HL-60 (cell line): ENCODE results near the gene SPIB.

ENCODE experiments used
- DNase-seq, 2 experiments: peaks; one replicate each; pipeline ENCODE4 v3.0.0-alpha.2; 2010 to 2020; ENCODE audit warnings: low read depth in 1 of 2, low spot score in 1 of 2
- H3K27ac ChIP-seq: fragments of 250-450 bp; sonication (Bioruptor Pico); replicated peaks from 2 replicates; pipeline ENCODE4 v1.5.1; 2020; ENCODE audit warnings: mild to moderate bottlenecking, moderate library complexity
- H3K27me3 ChIP-seq: fragments of 250-450 bp; sonication (Bioruptor Pico); 2 replicates; pipeline ENCODE4 v1.5.1; 2021; ENCODE audit warnings: mild to moderate bottlenecking, moderate library complexity; ENCODE audit not compliant: insufficient read depth, poor library complexity, severe bottlenecking
- H3K4me3 ChIP-seq: replicated peaks from 2 replicates; pipeline ENCODE4 v1.5.1; 2011; ENCODE audit warnings: mild to moderate bottlenecking, control low read depth, low read length; ENCODE audit not compliant: insufficient read depth
- GABPA ChIP-seq: IDR thresholded peaks from 2 replicates; pipeline ENCODE4 v1.6.1; 2012; ENCODE audit warnings: low read depth
- POLR2AphosphoS5 ChIP-seq: IDR thresholded peaks from 2 replicates; pipeline ENCODE4 v1.6.1; 2012; ENCODE audit warnings: low read depth
- SPI1 ChIP-seq: IDR thresholded peaks from 2 replicates; pipeline ENCODE4 v1.6.1; 2012; ENCODE audit warnings: low read depth, mild to moderate bottlenecking, borderline replicate concordance
- TF ChIP-seq, protein P1 (sequence below): IDR thresholded peaks from one replicate; pipeline ENCODE4 v1.5.1; 2011; ENCODE audit warnings: low read length, control low read depth, inconsistent platforms; ENCODE audit not compliant: insufficient read depth
- TF ChIP-seq, protein P2 (sequence below): IDR thresholded peaks from 2 replicates; pipeline ENCODE4 v1.6.1; 2012; ENCODE audit warnings: low read depth; ENCODE audit not compliant: insufficient replicate concordance

Gene SPIB

DNA sequence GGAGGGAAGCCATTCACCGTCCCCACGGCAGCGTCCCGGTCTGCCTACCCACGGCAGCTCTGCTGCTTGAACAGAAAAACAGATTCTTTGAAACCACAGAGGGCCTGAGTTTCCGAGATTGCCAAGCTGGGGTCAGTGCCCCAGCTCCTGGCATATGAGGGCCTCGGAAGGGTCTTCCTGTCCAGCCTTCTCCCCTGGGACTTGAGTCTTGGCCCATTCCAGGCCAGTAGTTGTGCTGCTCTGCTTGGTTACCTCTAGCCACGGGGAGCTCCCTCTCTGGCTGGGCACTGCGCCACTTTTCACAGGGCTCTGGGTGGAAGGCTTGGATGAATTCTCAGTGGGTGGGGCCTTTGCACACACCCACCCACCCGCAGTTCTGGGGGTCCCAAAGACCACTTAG is 8.6 kb upstream of the SPIB start:
- no peak for DNase-seq
- H3K27ac ChIP-seq: no peak overlapping the region

DNA sequence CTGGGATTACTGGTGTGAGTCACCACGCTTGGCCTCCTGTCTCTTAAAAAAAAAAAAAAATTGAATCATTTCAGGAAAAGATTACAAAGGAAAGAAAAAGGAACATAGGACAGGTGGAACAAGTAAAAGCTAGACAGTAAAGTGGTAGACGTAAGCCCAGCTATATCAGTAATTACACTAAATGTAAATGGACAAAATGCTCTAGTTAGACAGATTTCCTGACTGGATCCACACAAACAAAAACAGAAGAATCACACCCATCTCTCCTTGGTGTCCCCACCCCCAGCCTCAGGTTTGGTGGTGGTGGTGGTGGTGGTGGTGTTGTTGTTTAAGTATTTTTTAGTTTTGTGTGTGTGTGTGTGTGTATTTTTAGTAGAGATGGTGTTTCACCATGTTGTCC is 6.3 kb upstream of the SPIB start:
- DNase-seq: no peak
- H3K27me3 ChIP-seq: no peaks in the 10 kb centered on the region
- no peak for TF ChIP-seq POLR2AphosphoS5
- no peak for TF ChIP-seq GABPA
- TF ChIP-seq, protein P1, sequence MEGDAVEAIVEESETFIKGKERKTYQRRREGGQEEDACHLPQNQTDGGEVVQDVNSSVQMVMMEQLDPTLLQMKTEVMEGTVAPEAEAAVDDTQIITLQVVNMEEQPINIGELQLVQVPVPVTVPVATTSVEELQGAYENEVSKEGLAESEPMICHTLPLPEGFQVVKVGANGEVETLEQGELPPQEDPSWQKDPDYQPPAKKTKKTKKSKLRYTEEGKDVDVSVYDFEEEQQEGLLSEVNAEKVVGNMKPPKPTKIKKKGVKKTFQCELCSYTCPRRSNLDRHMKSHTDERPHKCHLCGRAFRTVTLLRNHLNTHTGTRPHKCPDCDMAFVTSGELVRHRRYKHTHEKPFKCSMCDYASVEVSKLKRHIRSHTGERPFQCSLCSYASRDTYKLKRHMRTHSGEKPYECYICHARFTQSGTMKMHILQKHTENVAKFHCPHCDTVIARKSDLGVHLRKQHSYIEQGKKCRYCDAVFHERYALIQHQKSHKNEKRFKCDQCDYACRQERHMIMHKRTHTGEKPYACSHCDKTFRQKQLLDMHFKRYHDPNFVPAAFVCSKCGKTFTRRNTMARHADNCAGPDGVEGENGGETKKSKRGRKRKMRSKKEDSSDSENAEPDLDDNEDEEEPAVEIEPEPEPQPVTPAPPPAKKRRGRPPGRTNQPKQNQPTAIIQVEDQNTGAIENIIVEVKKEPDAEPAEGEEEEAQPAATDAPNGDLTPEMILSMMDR: no peak
- no peak for TF ChIP-seq SPI1
- TF ChIP-seq, protein P2, sequence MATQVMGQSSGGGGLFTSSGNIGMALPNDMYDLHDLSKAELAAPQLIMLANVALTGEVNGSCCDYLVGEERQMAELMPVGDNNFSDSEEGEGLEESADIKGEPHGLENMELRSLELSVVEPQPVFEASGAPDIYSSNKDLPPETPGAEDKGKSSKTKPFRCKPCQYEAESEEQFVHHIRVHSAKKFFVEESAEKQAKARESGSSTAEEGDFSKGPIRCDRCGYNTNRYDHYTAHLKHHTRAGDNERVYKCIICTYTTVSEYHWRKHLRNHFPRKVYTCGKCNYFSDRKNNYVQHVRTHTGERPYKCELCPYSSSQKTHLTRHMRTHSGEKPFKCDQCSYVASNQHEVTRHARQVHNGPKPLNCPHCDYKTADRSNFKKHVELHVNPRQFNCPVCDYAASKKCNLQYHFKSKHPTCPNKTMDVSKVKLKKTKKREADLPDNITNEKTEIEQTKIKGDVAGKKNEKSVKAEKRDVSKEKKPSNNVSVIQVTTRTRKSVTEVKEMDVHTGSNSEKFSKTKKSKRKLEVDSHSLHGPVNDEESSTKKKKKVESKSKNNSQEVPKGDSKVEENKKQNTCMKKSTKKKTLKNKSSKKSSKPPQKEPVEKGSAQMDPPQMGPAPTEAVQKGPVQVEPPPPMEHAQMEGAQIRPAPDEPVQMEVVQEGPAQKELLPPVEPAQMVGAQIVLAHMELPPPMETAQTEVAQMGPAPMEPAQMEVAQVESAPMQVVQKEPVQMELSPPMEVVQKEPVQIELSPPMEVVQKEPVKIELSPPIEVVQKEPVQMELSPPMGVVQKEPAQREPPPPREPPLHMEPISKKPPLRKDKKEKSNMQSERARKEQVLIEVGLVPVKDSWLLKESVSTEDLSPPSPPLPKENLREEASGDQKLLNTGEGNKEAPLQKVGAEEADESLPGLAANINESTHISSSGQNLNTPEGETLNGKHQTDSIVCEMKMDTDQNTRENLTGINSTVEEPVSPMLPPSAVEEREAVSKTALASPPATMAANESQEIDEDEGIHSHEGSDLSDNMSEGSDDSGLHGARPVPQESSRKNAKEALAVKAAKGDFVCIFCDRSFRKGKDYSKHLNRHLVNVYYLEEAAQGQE: no peak
- H3K4me3 ChIP-seq: no peak overlapping the region
- no peak overlapping the region for H3K27ac ChIP-seq

More for the DNA sequence above, 8.6 kb upstream of the SPIB start:
- TF ChIP-seq POLR2AphosphoS5: no peak
- no peak for TF ChIP-seq GABPA
- no peak for TF ChIP-seq SPI1
- TF ChIP-seq, protein P1: no peak
- TF ChIP-seq, protein P2: no peak
- Histone ChIP-seq H3K27me3 (no peaks in the 10 kb centered on the region), H3K4me3 (no peak overlapping the region)

DNA sequence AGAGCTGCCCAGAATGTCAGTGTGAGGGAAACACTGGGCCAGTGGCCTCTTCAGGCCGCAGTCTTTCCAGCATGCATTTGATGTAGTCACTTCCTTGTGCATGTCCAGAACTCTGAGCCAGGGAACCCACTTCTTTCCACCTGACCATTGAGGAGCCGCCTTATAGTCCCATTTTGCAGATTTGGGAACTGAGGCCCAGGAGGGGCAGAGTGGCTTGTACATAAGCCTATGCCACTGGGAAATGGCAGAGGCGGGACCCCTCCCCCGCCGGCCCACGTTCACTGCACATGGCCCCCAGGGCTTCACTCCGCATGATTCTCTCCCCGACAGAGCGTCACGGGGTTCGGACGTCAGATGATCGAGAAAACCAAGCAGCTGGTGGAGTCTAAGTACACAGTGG is 5.6 kb upstream of the SPIB start:
- Histone ChIP-seq H3K27ac (no peak overlapping the region), H3K4me3 (no peak overlapping the region), H3K27me3 (no peaks in the 10 kb centered on the region)
- TF ChIP-seq SPI1: no peak
- TF ChIP-seq, protein P1: no peak
- DNase-seq: no peak

DNA sequence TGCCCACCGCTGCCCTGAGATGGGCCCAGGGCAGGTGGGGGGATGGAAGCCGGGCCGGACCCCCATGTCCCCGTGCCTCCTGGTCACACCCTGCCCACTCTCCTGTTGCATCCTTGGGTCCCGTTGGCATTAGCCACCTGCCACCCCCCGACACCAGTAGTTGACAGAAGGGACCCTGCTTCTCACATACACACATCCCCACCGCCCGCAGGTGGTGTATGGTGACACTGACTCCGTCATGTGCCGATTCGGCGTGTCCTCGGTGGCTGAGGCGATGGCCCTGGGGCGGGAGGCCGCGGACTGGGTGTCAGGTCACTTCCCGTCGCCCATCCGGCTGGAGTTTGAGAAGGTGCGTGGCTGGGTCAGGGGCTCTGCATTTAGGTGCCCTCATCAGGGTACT is 5.2 kb upstream of the SPIB start:
- no peak for TF ChIP-seq POLR2AphosphoS5
- TF ChIP-seq, protein P1: no peak
- TF ChIP-seq, protein P2: no peak
- no peak for TF ChIP-seq SPI1
- no peak for TF ChIP-seq GABPA
- no peak for DNase-seq
- Histone ChIP-seq H3K27me3 (no peaks in the 10 kb centered on the region), H3K27ac (no peak overlapping the region), H3K4me3 (no peak overlapping the region)
